Right lobe of liver (tissue), 6 donors: ENCODE results near the gene CCL13. TPM values are rescaled to one million over a fixed set of nuclear protein-coding genes. Genes with fewer than 3 reads are reported as not detected.

Experiments used
- ATAC-seq, 4 donors: fragments of 200-7000 bp; cut with Tn5 transposase; one replicate each; pipeline ENCODE4 v1.9.1; 2020; ENCODE audit warnings: mild to moderate bottlenecking in 4 of 4, moderate library complexity in 4 of 4
- DNase-seq, 3 donors: peaks; one replicate each; pipeline ENCODE4 v3.0.0-alpha.2; 2020
- H3K27ac ChIP-seq, 3 donors: fragments of 200-600 bp; one replicate each; pipeline ENCODE4 v1.8.0; 2022
- H3K27me3 ChIP-seq, 2 donors: fragments of 200-600 bp; one replicate each; pipeline ENCODE4 v1.8.0; 2022
- H3K36me3 ChIP-seq, 4 donors: fragments of 200-600 bp; sonication (generic) in 1 of 4; one replicate each; pipeline versions ENCODE4 v1.5.1 to v1.8.0; 2017 to 2022; ENCODE audit warnings: control low read depth in 1 of 4
- H3K4me1 ChIP-seq, 4 donors: fragments of 200-600 bp; sonication (generic) in 1 of 4; one replicate each; pipeline versions ENCODE4 v1.5.1 to v1.8.0; 2017 to 2022; ENCODE audit warnings: control low read depth in 1 of 4
- H3K4me3 ChIP-seq, 3 donors: fragments of 200-600 bp; one replicate each; pipeline ENCODE4 v1.8.0; 2022
- H3K9me3 ChIP-seq, 4 donors: fragments of 200-600 bp; sonication (generic) in 1 of 4; one replicate each; pipeline versions ENCODE4 v1.5.1 to v1.8.0; 2017 to 2022; ENCODE audit warnings: control low read depth in 1 of 4
- CTCF ChIP-seq, 4 donors: fragments of 200-600 bp in 3 of 4; fragments of 450-650 bp in 1 of 4; IDR thresholded peaks; one replicate each; pipeline versions ENCODE4 v1.5.1 to v1.8.0; 2016 to 2022; ENCODE audit warnings: antibody characterized with exemption in 4 of 4, mild to moderate bottlenecking in 2 of 4
- POLR2A ChIP-seq: fragments of 450-650 bp; IDR thresholded peaks from one replicate; pipeline ENCODE4 v1.6.1; 2017; ENCODE audit warnings: antibody characterized with exemption, mild to moderate bottlenecking
- WGBS: methylation state at CpG from one replicate; pipeline ENCODE4 v1.1.6; 2018; ENCODE audit warnings: low coverage, low lambda C conversion rate; ENCODE audit not compliant: insufficient coverage; ENCODE audit errors: missing lambda C conversion rate; 5-methylcytosine and 5-hydroxymethylcytosine counted together
- intact Hi-C, 2 donors: fragments of 100-400 bp; cut with DNase I; formaldehyde crosslinking; loops; one replicate each; pipeline versions ENCODE4 v1.11.2 to v1.14.1; 2022
- total RNA-seq, 6 experiments: library from RNA; depleted of rRNA in 2 of 6; stranded (reverse); fragments of >200 nt in 2 of 6; fragmentation: NEBNext Ultra II Directional in 3 of 6; extraction: Animal tissue kit (Norgen Biotek cat#: 25700) in 3 of 6; gene quantifications; one replicate each; pipeline versions ENCODE4 v1.1.0 to v1.2.4, GENCODE V29; 2016 to 2023
- donor health status: DM: no; HTN: yes; CAD: no.
- donor health status: DM: no; HTN: no; CAD: no.
- donor health status: DM: no; HTN: no; CAD: no.
- donor health status: DM: no; HTN: yes; CAD: no.
- donor health status: DM: no; HTN: yes; CAD: no.

Gene CCL13
- total RNA-seq, 6 experiments from 2014 or later: 0.27 TPM; not detected in 5

GRCh38 chr17:34365340-34365739, 9.1 kb downstream of the CCL13 start:
- H3K36me3 ChIP-seq: no peaks in the 10 kb centered on the region
- no peaks in the 10 kb centered on the region for H3K27me3 ChIP-seq
- intact Hi-C loops: loop anchor here in 1 of 2 donors (10.0 kb wide), 1 partner anchor 161 kb away; no protein-coding TSS in a partner anchor
- peaks cover 0 to 22% (median 7%) of the 10 kb centered on the region in 4 donors for H3K4me1 ChIP-seq
- ATAC-seq (no peak), DNase-seq (no peak)
- H3K9me3 ChIP-seq: no peaks in the 10 kb centered on the region
- WGBS: 36% methylated on average over 2 of the region's 2 CpGs
- H3K27ac ChIP-seq: no peak overlapping the region
- TF ChIP-seq CTCF (IDR thresholded peaks at IDR 0.05) (no peak), POLR2A (no peak)
- no peak overlapping the region for H3K4me3 ChIP-seq

GRCh38 chr17:34366010-34366409, 9.7 kb downstream of the CCL13 start:
- Histone ChIP-seq H3K9me3 (no peaks in the 10 kb centered on the region), H3K27ac (no peak overlapping the region), H3K4me1 (peaks cover 0 to 22% (median 7%) of the 10 kb centered on the region in 4 donors), H3K36me3 (no peaks in the 10 kb centered on the region), H3K4me3 (no peak overlapping the region), H3K27me3 (no peaks in the 10 kb centered on the region)
- intact Hi-C loops: loop anchor here in 1 of 2 donors (10.0 kb wide), 1 partner anchor 161 kb away; no protein-coding TSS in a partner anchor
- 11% methylated on average over 1 of the region's 1 CpG for WGBS
- no peak for ATAC-seq
- no peak for DNase-seq
- TF ChIP-seq CTCF (IDR thresholded peaks at IDR 0.05): no peak
- no peak for TF ChIP-seq POLR2A

- Histone ChIP-seq H3K27ac (no peak overlapping the region), H3K27me3 (no peaks in the 10 kb centered on the region), H3K36me3 (no peaks in the 10 kb centered on the region), H3K4me1 (peaks cover 0 to 22% (median 7%) of the 10 kb centered on the region in 4 donors), H3K4me3 (no peak overlapping the region), H3K9me3 (no peaks in the 10 kb centered on the region)
- TF ChIP-seq CTCF (IDR thresholded peaks at IDR 0.05) (no peak), POLR2A (no peak)
- DNase-seq (no peak), ATAC-seq (peak; percentile 5 to 48 (median 23))
- WGBS: 52% methylated on average over 4 of the region's 4 CpGs
- intact Hi-C loops: loop anchor here in 1 of 2 donors (10.0 kb wide), 1 partner anchor 162 kb away; no protein-coding TSS in a partner anchor
Observed at GRCh38 chr17:34366529-34367107, 10.3 kb downstream of the CCL13 start.

GRCh38 chr17:34367486-34368195, 11.4 kb downstream of the CCL13 start:
- intact Hi-C loops: loop anchor here in 1 of 2 donors (10.0 kb wide), 1 partner anchor 163 kb away; no protein-coding TSS in a partner anchor
- no peak overlapping the region for H3K4me3 ChIP-seq

More at GRCh38 chr17:34367486-34368195, 11.4 kb downstream of the CCL13 start:
- Histone ChIP-seq H3K27ac (no peak overlapping the region), H3K36me3 (no peaks in the 10 kb centered on the region), H3K4me1 (peaks cover 0 to 22% (median 7%) of the 10 kb centered on the region in 4 donors), H3K9me3 (no peaks in the 10 kb centered on the region), H3K27me3 (no peaks in the 10 kb centered on the region)
- 90% methylated on average over 4 of the region's 9 CpGs for WGBS
- no peak for ATAC-seq
- TF ChIP-seq CTCF (IDR thresholded peaks at IDR 0.05): no peak
- no peak for TF ChIP-seq POLR2A
- no peak for DNase-seq
